ENCODE measurements around the gene BCR. TPM values are rescaled to one million over a fixed set of nuclear protein-coding genes. Genes with fewer than 3 reads are reported as not detected.
A peak's percentile ranks its signal among the peaks of the same experiment; 100 is the strongest.
"Not testable (repeated sequence)": the region's sequence is repeated elsewhere in the genome, so short reads cannot be mapped to it uniquely, and the experiment has no call there.

The BCR gene
- total and polyA plus RNA-seq, 12 donors = 10.9 to 33.4 (median 25.8) TPM

DNA sequence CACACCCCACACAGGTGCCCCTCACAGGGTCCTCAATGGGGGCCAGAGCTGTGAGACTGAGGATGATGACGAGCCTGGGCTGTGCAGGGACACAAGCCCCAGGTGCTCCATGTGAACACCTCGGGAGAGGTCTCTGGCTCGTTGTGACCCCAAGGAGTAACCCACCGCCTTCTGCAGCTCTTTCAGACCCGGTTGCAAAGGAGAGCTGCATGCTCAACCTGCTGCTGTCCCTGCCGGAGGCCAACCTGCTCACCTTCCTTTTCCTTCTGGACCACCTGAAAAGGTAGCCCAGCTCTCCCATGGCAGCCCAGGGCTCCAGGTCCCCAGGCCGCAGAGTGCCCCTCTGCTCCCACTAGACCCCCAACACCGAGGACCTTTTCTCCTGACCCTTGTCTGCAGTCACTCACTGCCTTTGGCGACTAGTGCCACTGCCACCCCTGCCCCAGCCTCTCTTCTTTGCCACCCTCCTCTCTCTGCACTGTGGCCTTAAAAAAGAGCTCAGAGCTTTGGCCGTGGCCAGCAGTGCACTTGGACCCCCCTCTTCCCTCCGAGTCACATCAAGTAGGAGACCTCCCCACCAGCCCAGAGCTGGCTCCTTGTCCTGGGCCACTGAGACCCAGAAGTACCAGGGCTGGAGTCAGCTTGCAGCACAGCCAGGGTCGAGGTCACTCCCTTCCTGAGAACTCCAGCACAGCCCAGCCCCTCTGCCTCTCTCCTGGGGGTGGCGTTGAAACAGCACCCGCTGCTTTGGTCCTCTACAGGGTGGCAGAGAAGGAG is 133.7 kb downstream of the BCR start:
- intact Hi-C loops (cut with DNase I) = loop anchor here in 6 of 10 donors (2.0 to 10.0 kb wide), 4 partner anchors 73 to 281 kb away; no protein-coding TSS in a partner anchor
- Histone ChIP-seq H3K4me1 (peaks cover 0 to 8% (median 0%) of the 10 kb centered on the region in 9 donors), H3K9me3 (no peaks in the 10 kb centered on the region), H3K27me3 (no peaks in the 10 kb centered on the region), H3K4me3 (no peak overlapping the region), H3K27ac (no peak overlapping the region), H3K36me3 (peaks cover 0 to 36% (median 0%) of the 10 kb centered on the region in 9 donors)
- DNase-seq = no peak
- WGBS, 2 donors = 91 to 92% methylated on average over 14 of the region's 14 CpGs
- TF ChIP-seq, protein P1, sequence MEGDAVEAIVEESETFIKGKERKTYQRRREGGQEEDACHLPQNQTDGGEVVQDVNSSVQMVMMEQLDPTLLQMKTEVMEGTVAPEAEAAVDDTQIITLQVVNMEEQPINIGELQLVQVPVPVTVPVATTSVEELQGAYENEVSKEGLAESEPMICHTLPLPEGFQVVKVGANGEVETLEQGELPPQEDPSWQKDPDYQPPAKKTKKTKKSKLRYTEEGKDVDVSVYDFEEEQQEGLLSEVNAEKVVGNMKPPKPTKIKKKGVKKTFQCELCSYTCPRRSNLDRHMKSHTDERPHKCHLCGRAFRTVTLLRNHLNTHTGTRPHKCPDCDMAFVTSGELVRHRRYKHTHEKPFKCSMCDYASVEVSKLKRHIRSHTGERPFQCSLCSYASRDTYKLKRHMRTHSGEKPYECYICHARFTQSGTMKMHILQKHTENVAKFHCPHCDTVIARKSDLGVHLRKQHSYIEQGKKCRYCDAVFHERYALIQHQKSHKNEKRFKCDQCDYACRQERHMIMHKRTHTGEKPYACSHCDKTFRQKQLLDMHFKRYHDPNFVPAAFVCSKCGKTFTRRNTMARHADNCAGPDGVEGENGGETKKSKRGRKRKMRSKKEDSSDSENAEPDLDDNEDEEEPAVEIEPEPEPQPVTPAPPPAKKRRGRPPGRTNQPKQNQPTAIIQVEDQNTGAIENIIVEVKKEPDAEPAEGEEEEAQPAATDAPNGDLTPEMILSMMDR (IDR thresholded peaks at IDR 0.05) = no peak
- no peak for ATAC-seq

DNA sequence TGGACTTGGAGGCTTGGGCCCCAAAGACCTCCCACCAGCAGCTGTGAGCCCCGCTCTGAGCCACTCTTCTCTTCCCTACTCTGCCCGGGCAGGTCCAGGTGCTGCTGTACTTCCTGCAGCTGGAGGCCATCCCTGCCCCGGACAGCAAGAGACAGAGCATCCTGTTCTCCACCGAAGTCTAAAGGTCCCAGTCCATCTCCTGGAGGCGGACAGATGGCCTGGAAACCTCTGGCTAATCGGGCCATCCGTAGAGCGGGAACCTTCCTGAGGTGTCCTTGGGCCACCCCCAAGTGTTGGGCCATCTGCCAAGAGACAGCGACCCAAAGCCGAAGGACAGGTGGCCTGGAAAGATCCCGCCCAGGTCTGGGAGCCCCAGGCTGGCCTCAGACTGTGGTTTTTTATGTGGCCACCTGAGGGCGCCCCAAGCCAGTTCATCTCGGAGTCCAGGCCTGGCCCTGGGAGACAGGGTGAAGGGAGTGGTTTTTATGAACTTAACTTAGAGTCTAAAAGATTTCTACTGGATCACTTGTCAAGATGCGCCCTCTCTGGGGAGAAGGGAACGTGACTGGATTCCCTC is 135.1 kb downstream of the BCR start:
- Histone ChIP-seq H3K27me3 (no peaks in the 10 kb centered on the region), H3K9me3 (no peaks in the 10 kb centered on the region), H3K4me1 (peaks cover 0 to 8% (median 0%) of the 10 kb centered on the region in 9 donors), H3K4me3 (no peak overlapping the region), H3K36me3 (peaks cover 0 to 36% (median 0%) of the 10 kb centered on the region in 9 donors), H3K27ac (peak overlapping the region in 2 of 10 donors; percentile 26 to 41)
- DNase-seq (peak; percentile 43 to 77), ATAC-seq (peak in 2 of 8 donors; percentile 17 to 75)
- TF ChIP-seq, protein P1 (IDR thresholded peaks at IDR 0.05) = peak; percentile 58 to 81 (median 66)
- WGBS, 2 donors = 40 to 42% methylated on average over 15 of the region's 15 CpGs
- intact Hi-C loops (cut with DNase I) = loop anchor here in 4 of 10 donors (2.0 to 10.0 kb wide), 2 partner anchors 71 to 279 kb away; no protein-coding TSS in a partner anchor

DNA sequence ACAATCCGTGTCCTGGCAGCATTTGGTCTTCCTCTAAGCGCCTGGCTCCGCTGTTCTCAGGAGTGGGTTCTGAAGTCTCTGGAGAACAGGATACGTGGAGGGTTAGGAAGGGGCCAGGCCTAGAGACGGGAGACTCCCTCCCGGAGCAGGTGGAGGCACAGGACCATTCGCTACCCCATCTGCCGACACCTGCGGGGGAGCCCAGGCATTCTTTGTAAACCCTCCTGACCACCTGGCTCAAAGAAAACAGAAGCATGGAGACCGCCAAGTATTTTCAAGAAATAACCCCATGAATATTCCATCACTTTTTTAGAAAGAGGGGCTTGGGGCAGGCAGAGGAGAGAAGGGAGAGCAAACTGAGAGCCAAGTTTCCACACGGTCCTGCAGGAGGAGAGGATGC is 136.3 kb downstream of the BCR start:
- peaks cover 0 to 35% (median 0%) of the 10 kb centered on the region in 9 donors for H3K36me3 ChIP-seq
- 77 to 85% methylated on average over 5 to 7 of the region's 11 CpGs for WGBS, 2 donors
- H3K27me3 ChIP-seq, H3K27ac ChIP-seq, ATAC-seq, H3K9me3 ChIP-seq, H3K4me1 ChIP-seq, H3K4me3 ChIP-seq, DNase-seq: not testable (repeated sequence)
- intact Hi-C loops (cut with DNase I) = loop anchor here in 1 of 10 donors (10.0 kb wide), 1 partner anchor 278 kb away; no protein-coding TSS in a partner anchor

DNA sequence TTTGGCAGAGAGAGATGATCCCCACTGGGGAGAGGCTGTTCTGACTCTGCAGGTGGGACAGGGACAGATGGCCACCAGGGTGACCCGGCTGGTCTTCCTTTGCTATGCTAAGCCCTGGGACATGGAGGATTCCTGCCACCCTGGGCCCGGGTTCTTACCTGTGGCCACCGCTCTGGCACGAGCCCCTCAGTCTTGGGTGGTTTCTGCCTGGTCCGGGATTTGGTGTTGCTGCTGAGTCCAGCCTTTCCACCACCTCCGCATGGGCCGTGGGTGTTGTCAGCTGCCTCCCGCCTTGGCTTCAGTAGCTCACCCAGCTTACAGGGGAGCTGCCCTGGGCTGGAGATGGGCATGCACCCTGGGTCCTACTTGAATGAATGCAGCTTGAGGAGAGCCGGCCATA is 138.0 kb downstream of the BCR start:
- 89 to 96% methylated on average over 4 to 6 of the region's 9 CpGs for WGBS, 2 donors
- not testable (repeated sequence) for H3K27me3 ChIP-seq, H3K27ac ChIP-seq, DNase-seq, ATAC-seq, H3K4me1 ChIP-seq, H3K4me3 ChIP-seq, H3K9me3 ChIP-seq
- H3K36me3 ChIP-seq = peaks cover 0 to 21% (median 0%) of the 10 kb centered on the region in 9 donors
- intact Hi-C loops (cut with DNase I) = loop anchor here in 1 of 10 donors (10.0 kb wide), 1 partner anchor 276 kb away; no protein-coding TSS in a partner anchor

DNA sequence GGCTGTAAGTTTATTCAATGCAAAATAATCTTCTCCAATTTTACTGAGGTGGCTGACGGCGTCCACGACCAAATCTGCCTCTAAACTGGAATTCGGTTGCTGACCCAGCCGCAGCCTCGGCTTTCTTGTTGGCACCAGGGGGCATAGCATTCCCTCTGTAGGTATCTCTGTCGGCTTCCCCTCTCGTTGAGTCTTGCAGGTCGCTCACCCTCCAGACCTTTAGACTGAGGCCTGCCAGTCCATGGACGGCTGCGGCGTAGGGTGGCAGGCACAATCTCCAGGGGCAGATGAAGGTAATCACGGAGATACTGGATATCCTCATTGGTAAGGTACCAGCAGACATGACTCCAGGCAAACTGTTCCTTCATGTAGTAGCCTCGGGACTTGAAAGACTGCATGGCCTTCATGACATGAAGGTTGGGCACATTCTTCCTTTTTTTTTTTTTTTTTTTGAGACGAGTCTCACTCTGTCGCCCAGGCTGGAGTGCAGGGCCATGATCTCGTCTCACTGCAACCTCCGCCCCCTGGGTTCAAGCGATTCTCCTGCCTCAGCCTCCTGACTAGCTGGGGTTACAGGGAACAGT is 142.3 kb downstream of the BCR start:
- intact Hi-C loops (cut with DNase I) = loop anchor here in 5 of 10 donors (5.0 to 10.0 kb wide), 3 partner anchors 55 to 212 kb away; no protein-coding TSS in a partner anchor
- 81 to 83% methylated on average over 19 of the region's 19 CpGs for WGBS, 2 donors
- H3K4me1 ChIP-seq, H3K27me3 ChIP-seq, H3K4me3 ChIP-seq, H3K27ac ChIP-seq, H3K36me3 ChIP-seq, ATAC-seq, H3K9me3 ChIP-seq, DNase-seq: not testable (repeated sequence)

DNA sequence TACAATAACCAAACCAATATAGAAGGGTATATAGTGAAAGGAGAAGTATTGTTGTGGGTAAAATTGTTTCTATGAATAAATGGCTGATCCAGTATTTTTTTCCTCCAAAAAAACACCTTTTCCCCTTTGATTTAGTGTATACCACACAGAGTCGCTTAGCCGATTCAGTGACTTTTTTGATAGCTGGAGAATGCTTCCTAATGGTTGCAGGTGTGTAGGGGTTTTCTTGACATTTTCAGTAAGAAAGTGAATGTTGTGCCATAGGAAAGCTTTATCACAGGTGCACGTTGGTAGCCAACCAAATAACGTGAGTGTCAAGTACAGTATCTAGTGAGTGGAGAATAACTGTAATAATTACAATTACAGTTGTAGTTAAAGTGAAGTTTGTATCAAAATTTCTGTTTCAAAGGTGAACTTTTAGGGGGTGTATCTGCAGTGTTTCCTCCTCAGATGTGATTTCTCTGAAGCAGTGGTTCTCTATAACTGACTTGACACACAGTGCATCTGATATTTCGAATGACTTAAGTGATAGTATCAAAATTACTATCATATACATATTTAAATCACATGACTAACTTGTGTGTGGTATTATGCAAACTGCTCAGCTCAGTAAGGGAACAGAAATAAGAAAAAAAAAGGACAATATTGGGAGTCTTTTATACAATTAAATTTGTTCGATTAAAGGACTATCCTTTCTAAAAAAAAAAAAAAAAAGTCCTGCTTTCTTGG is 143.8 kb downstream of the BCR start:
- intact Hi-C loops (cut with DNase I) = loop anchor here in 5 of 10 donors (5.0 to 10.0 kb wide), 3 partner anchors 53 to 211 kb away; no protein-coding TSS in a partner anchor
- DNase-seq, H3K27me3 ChIP-seq, H3K4me3 ChIP-seq, ATAC-seq, H3K4me1 ChIP-seq, H3K36me3 ChIP-seq, H3K9me3 ChIP-seq, H3K27ac ChIP-seq: not testable (repeated sequence)
- 85 to 86% methylated on average over 4 to 5 of the region's 6 CpGs for WGBS, 2 donors
